ENCODE results near the gene DUOXA1.
"Not testable (repeated sequence)": the region's sequence is repeated elsewhere in the genome, so short reads cannot be mapped to it uniquely, and the experiment has no call there.

Gene DUOXA1

GRCh38 chr15:45087513-45087912 lies 42.2 kb downstream of the DUOXA1 start:
- DNase-seq, result no peak

GRCh38 chr15:45084163-45084562 lies 45.5 kb downstream of the DUOXA1 start:
- DNase-seq, result no peak

DNA sequence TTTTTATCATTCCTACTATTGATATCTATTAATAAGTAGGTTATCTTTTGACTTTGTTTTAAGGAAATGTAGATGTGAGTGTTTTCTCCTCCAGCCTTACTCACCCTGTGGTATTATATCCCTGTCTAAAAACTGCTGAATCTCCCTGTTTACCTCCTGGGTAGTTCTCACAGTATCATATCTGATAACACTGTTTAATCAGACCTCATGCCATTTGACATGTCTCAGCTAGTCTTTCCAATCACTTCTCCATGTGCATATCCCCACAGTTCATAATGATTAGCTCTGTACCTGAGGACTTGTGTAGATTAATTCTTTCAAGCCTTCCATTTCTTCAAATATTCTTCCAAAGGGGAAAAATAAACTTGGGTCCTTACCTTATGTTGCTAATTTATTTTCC lies 46.5 kb downstream of the DUOXA1 start:
- DNase-seq, result no peak

GRCh38 chr15:45082412-45082811 lies 47.3 kb downstream of the DUOXA1 start:
- not testable (repeated sequence) for DNase-seq

DNA sequence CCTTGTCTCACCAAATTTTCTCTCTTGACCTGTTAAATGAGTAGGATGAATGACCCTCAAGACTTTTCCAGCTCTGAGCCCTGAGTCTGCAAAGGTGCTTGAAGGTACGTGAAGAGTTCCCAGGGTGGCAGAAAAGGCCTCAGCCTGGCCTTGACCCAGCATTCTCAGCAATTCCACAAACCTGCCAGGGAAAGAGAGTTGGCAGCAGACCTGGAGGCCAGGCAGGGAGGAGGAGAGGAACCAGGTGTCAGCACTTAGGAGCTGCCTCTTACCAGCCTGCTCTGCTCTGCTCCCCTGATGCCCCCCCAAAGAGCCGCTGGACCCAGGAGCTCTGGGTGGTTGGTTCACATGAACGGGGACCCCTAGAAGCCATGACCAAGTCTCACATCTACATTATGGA lies 49.1 kb downstream of the DUOXA1 start:
- not testable (repeated sequence) for DNase-seq

- not testable (repeated sequence) for DNase-seq
Observed at GRCh38 chr15:45079628-45080246, 49.9 kb downstream of the DUOXA1 start.

- not testable (repeated sequence) for DNase-seq
Observed at GRCh38 chr15:45079201-45079600, 50.5 kb downstream of the DUOXA1 start.

DNA sequence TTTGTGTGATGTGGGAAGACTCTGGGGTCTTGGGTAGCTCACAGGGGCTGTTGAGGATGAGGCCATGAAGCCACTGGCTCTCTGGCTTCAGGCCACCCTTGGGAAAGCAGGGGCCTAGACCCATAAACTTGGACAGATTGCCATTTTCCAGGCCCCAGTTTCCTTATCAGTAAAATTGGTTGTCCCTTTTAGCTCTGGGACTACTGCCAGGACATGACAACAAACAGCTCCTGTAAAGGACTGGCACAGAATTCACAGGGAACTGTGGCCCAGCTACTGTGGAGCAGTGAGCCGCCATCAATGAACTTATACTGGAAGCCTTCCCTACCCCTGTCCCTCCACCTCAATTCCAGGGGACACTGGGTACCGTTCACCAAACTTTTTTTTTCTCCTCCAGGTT lies 52.3 kb downstream of the DUOXA1 start:
- not testable (repeated sequence) for DNase-seq

DNA sequence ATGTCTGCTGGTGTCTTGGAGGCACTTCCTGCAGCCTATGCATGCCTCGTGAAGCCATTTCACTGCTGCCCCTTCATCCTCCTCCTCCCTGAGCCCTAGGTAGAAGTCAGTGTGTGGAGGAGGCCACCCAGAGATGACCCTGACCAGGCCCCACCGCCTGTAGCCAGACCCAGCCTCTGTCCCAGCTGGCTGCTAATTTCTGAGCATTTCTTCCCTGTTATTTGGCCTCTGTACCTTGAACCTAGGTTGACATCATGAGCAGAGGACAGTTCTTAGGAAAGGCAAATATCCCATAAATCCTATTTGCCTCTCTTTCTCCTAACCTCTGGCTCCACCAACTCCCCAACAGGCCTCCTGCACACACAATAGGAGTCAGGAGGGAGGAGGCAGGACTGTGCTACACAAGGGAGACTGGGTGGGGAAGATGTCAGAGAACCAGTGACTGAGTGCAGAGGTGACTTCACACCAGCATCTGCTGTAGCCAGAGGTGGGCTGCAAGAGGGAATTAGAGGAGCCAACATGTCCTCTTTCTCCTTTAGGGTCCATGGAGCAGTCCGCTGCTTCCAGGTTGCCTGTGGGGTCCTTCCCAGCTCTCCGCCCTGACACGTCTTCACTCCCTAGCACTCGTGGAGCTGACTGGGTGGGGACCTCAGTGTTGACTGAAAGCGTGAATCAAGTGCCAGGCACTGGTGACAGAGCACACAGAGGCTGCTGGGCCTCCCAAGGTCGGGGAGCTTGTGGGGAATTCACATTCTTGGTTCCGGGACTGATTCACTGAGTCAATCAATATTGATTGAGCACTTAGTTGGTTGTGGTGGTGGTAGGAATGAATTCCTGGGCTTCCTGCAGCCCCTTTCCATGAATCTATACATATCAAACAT lies 54.0 kb downstream of the DUOXA1 start:
- DNase-seq, result not testable (repeated sequence)

GRCh38 chr15:45073602-45074001 lies 56.1 kb downstream of the DUOXA1 start:
- DNase-seq, result not testable (repeated sequence)

DNA sequence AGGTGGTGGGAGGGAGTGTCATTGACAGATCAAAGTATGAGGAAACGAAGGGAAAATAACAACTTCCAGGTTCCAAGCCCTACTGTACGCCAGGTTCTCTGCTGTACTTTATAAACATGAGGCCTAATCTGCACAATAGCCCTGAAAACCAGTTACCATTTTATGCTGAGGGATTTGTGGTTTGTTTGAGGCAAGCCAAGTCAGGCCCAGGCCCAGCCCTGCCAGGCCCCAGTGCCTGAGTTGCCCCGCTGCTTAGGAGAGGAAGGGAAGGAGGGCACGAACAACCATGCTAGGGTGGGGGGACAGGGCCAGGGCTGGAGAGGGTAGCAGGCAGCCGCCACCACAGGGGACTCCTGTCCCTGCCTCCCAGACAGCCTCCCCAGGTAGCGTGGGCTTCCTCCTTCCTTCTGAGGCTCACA lies 59.7 kb downstream of the DUOXA1 start:
- not testable (repeated sequence) for DNase-seq

Data from AML-193 (cell line).